ENCODE data around the gene ASIC2. TPM values are rescaled to one million over a fixed set of nuclear protein-coding genes. Genes with fewer than 3 reads are reported as not detected.

Gene ASIC2
- total and polyA plus RNA-seq, 2 donors (not counting 1 experiment from before 2014, with no cell fraction given) = not detected

DNA sequence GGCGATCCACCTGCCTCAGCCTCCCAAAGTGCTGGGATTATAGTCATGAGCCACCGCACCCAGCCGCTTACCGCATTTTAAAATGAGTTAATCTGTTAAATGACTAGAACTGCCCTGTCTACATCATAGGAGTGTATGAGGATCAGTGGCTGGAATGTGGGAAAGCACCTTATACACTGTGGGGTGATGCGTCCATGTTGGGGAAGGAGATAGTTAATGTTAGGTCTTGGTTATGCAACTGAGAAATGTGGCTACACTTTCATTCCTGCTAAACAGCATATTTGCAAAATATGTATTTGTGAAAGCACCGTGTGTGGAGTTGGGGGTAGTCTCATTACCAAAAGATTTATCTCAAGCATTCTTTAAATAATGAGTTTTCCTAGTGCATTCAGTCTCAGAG lies 193.8 kb downstream of the ASIC2 start:
- ChIA-PET CTCF (interaction anchor here (0.6 kb wide), 1 partner anchor 11 kb away, joined by 3 read pairs; no protein-coding TSS in a partner anchor), POLR2A (no interaction called here)
- Mint-ChIP-seq H3K9me3 (ENCODE audit: insufficient read depth) (no peaks in the 10 kb centered on the region), H3K4me1 (no peaks in the 10 kb centered on the region), H3K27me3 (peaks cover 12% of the 10 kb centered on the region), H3K27ac (no peak overlapping the region), H3K4me3 (no peak overlapping the region)
- ATAC-seq (ENCODE audit: low read depth) (no peak), DNase-seq (no peak)
- no peaks in the 10 kb centered on the region for H3K27me3 ChIP-seq (replicated peaks in 1 of 4; ENCODE audit: control extremely low read depth in 1 of 4, control insufficient read depth in 3 of 4, insufficient read depth in 4 of 4, low read length in 3 of 4)
- no peaks in the 10 kb centered on the region for H3K4me1 ChIP-seq (ENCODE audit: control insufficient read depth in 2 of 2, insufficient read depth in 2 of 2, low read length in 2 of 2)
- no peak for TF ChIP-seq EZH2 (IDR thresholded peaks at IDR 0.05; ENCODE audit: borderline replicate concordance, insufficient read depth, low read depth, low read length, poor library complexity, severe bottlenecking)
- TF ChIP-seq, protein P1, sequence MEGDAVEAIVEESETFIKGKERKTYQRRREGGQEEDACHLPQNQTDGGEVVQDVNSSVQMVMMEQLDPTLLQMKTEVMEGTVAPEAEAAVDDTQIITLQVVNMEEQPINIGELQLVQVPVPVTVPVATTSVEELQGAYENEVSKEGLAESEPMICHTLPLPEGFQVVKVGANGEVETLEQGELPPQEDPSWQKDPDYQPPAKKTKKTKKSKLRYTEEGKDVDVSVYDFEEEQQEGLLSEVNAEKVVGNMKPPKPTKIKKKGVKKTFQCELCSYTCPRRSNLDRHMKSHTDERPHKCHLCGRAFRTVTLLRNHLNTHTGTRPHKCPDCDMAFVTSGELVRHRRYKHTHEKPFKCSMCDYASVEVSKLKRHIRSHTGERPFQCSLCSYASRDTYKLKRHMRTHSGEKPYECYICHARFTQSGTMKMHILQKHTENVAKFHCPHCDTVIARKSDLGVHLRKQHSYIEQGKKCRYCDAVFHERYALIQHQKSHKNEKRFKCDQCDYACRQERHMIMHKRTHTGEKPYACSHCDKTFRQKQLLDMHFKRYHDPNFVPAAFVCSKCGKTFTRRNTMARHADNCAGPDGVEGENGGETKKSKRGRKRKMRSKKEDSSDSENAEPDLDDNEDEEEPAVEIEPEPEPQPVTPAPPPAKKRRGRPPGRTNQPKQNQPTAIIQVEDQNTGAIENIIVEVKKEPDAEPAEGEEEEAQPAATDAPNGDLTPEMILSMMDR (IDR thresholded peaks at IDR 0.05) = no peak
- no peak overlapping the region for H3K4me3 ChIP-seq (ENCODE audit: control extremely low read depth in 1 of 5, extremely low read depth in 1 of 5, insufficient read depth in 1 of 5, low read depth in 2 of 5, low read length in 4 of 5)
- H2AFZ ChIP-seq (ENCODE audit: insufficient read depth, low read depth, low read length, poor library complexity, severe bottlenecking) = no peak overlapping the region
- H3K36me3 ChIP-seq (replicated peaks in 1 of 2; ENCODE audit: control extremely low read depth in 1 of 2, control insufficient read depth in 1 of 2, extremely low read depth in 1 of 2, insufficient read depth in 2 of 2, low read length in 1 of 2) = no peaks in the 10 kb centered on the region
- no peak overlapping the region for H3K9ac ChIP-seq (ENCODE audit: low read length)
- no peak overlapping the region for H3K27ac ChIP-seq (ENCODE audit: low read length in 2 of 2)
- H3K9me3 ChIP-seq (ENCODE audit: control extremely low read depth in 1 of 3, control insufficient read depth in 2 of 3, insufficient read depth in 1 of 3, low read length in 2 of 3) = peaks cover 0 to 6% (median 0%) of the 10 kb centered on the region in 3 donors
- WGBS (ENCODE audit: insufficient coverage) = no CpG with 5 or more reads among the region's 6 CpGs
- no peaks in the 10 kb centered on the region for H3K79me2 ChIP-seq (ENCODE audit: control insufficient read depth, insufficient read depth, low read length)
- H3K4me2 ChIP-seq (replicated peaks; ENCODE audit: low read depth, low read length, poor library complexity, severe bottlenecking) = no peak overlapping the region
- H4K20me1 ChIP-seq (ENCODE audit: control insufficient read depth, insufficient read depth, low read length, poor library complexity, severe bottlenecking) = no peaks in the 10 kb centered on the region
- intact Hi-C loops (cut with micrococcal nuclease) = no loop called here

DNA sequence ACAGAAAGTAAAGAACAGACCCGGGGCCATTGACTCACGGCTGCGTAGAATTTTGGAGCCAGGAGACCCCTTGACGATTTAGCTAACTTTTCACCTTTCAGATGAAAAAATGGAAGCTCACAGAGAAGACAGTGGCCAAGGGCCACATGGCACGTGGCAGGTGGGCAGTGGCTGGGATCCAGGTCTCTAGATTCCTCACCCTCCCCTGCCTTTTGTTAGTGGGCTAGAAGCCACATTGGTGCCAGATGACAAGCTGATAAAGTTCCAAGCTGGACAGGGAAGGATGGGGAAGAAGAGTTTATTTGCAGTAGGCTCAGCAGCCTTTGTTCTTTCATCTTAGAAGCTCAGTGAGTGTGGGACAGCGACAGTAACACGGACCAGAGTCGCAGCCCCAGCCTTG lies 195.7 kb downstream of the ASIC2 start:
- Mint-ChIP-seq H3K4me1 (no peaks in the 10 kb centered on the region), H3K4me3 (no peak overlapping the region), H3K9me3 (ENCODE audit: insufficient read depth) (no peaks in the 10 kb centered on the region), H3K27ac (no peak overlapping the region), H3K27me3 (peaks cover 15% of the 10 kb centered on the region)
- H3K9me3 ChIP-seq (ENCODE audit: control extremely low read depth in 1 of 3, control insufficient read depth in 2 of 3, insufficient read depth in 1 of 3, low read length in 2 of 3) = peaks cover 0 to 6% (median 0%) of the 10 kb centered on the region in 3 donors
- H3K4me1 ChIP-seq (ENCODE audit: control insufficient read depth in 2 of 2, insufficient read depth in 2 of 2, low read length in 2 of 2) = no peaks in the 10 kb centered on the region
- H3K79me2 ChIP-seq (ENCODE audit: control insufficient read depth, insufficient read depth, low read length) = no peaks in the 10 kb centered on the region
- 73% methylated on average over 8 of the region's 8 CpGs for WGBS (ENCODE audit: insufficient coverage)
- intact Hi-C loops (cut with micrococcal nuclease) = no loop called here
- H4K20me1 ChIP-seq (ENCODE audit: control insufficient read depth, insufficient read depth, low read length, poor library complexity, severe bottlenecking) = no peaks in the 10 kb centered on the region
- DNase-seq (no peak), ATAC-seq (ENCODE audit: low read depth) (no peak)
- ChIA-PET POLR2A (no interaction called here), CTCF (no interaction called here)
- no peaks in the 10 kb centered on the region for H3K27me3 ChIP-seq (replicated peaks in 1 of 4; ENCODE audit: control extremely low read depth in 1 of 4, control insufficient read depth in 3 of 4, insufficient read depth in 4 of 4, low read length in 3 of 4)
- H3K4me2 ChIP-seq (replicated peaks; ENCODE audit: low read depth, low read length, poor library complexity, severe bottlenecking) = no peak overlapping the region
- H3K9ac ChIP-seq (ENCODE audit: low read length) = no peak overlapping the region
- H3K27ac ChIP-seq (ENCODE audit: low read length in 2 of 2) = no peak overlapping the region
- no peak overlapping the region for H3K4me3 ChIP-seq (ENCODE audit: control extremely low read depth in 1 of 5, extremely low read depth in 1 of 5, insufficient read depth in 1 of 5, low read depth in 2 of 5, low read length in 4 of 5)
- no peaks in the 10 kb centered on the region for H3K36me3 ChIP-seq (replicated peaks in 1 of 2; ENCODE audit: control extremely low read depth in 1 of 2, control insufficient read depth in 1 of 2, extremely low read depth in 1 of 2, insufficient read depth in 2 of 2, low read length in 1 of 2)
- no peak for TF ChIP-seq EZH2 (IDR thresholded peaks at IDR 0.05; ENCODE audit: borderline replicate concordance, insufficient read depth, low read depth, low read length, poor library complexity, severe bottlenecking)
- TF ChIP-seq, protein P1 (IDR thresholded peaks at IDR 0.05) = no peak
- no peak overlapping the region for H2AFZ ChIP-seq (ENCODE audit: insufficient read depth, low read depth, low read length, poor library complexity, severe bottlenecking)
